ENCODE results near the gene CPLANE2. TPM values are rescaled to one million over a fixed set of nuclear protein-coding genes. Genes with fewer than 3 reads are reported as not detected.
"Not testable (repeated sequence)": the region's sequence is repeated elsewhere in the genome, so short reads cannot be mapped to it uniquely, and the experiment has no call there.

The CPLANE2 gene
- total RNA-seq, 1 donor from 2014 or later = 3.0 TPM

DNA sequence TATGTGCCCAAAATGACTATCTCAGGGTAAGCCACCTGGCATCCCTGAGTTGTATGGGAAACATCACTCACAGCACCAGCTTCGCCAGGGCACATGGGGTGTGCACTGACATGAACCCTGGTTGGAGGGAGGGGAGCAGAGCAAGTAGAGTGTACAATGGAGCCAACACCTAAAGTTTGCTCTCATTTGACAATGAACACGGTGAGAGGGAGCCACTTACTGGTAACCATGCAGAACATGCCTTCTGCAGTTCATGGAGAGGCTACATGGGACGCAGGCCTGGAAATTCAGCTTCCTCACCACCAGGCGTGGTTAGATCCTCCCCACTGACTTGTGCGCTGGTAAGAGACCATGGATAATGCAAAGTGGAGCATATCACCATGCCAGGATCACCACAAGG lies 10.0 kb upstream of the CPLANE2 start:
- Histone ChIP-seq H3K4me2 (no peak overlapping the region), H3K79me2 (ENCODE audit: low read depth) (no peaks in the 10 kb centered on the region), H3F3A (ENCODE audit: low read depth) (peaks cover 12% of the 10 kb centered on the region), H3K36me3 (no peaks in the 10 kb centered on the region), H3K4me3 (no peak overlapping the region), H4K20me1 (ENCODE audit: low read depth) (no peaks in the 10 kb centered on the region), H3K27me3 (no peaks in the 10 kb centered on the region), H3K9ac (no peak overlapping the region), H3K27ac (no peak overlapping the region), H3K9me3 (ENCODE audit: low read depth) (no peaks in the 10 kb centered on the region), H3K4me1 (peaks cover 7% of the 10 kb centered on the region), H2AFZ (replicated peaks) (no peak overlapping the region)
- no peak for DNase-seq (ENCODE audit: low spot score)
- Mint-ChIP-seq H3K9me3 (no peaks in the 10 kb centered on the region), H3K36me3 (peaks cover 11% of the 10 kb centered on the region), H3K4me1 (peaks cover 9% of the 10 kb centered on the region), H3K4me3 (no peak overlapping the region), H3K27ac (no peak overlapping the region), H3K27me3 (ENCODE audit: insufficient read depth, low read depth) (peaks cover 4% of the 10 kb centered on the region)
- TF ChIP-seq EZH2 (IDR thresholded peaks at IDR 0.05) (no peak), EZH2phosphoT487 (IDR thresholded peaks at IDR 0.05) (no peak)
- TF ChIP-seq, protein P1, sequence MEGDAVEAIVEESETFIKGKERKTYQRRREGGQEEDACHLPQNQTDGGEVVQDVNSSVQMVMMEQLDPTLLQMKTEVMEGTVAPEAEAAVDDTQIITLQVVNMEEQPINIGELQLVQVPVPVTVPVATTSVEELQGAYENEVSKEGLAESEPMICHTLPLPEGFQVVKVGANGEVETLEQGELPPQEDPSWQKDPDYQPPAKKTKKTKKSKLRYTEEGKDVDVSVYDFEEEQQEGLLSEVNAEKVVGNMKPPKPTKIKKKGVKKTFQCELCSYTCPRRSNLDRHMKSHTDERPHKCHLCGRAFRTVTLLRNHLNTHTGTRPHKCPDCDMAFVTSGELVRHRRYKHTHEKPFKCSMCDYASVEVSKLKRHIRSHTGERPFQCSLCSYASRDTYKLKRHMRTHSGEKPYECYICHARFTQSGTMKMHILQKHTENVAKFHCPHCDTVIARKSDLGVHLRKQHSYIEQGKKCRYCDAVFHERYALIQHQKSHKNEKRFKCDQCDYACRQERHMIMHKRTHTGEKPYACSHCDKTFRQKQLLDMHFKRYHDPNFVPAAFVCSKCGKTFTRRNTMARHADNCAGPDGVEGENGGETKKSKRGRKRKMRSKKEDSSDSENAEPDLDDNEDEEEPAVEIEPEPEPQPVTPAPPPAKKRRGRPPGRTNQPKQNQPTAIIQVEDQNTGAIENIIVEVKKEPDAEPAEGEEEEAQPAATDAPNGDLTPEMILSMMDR (IDR thresholded peaks at IDR 0.05) = no peak

DNA sequence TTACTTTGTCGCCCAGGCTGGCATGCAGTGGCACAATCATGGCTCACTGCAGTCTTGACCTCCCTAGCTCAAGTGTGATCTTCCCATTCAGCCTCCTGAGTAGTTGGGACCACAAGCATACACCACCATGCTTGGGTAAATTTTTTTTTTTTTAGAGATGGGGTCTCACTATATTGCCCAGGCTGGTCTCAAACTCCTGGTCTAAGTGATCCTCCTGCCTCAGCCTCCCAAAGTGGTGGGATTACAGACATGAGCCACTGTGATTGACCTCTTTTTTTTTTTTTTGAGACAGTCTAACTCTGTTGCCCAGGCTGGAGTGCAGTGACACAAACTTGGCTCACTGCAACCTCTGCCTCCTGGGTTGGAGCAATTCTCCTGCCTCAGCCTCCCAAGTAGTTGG lies 9.3 kb upstream of the CPLANE2 start:
- H3K27me3 ChIP-seq; H3K4me2 ChIP-seq; H3K79me2 ChIP-seq (ENCODE audit: low read depth); H3K9me3 ChIP-seq (ENCODE audit: low read depth); H3K9ac ChIP-seq; H2AFZ ChIP-seq (replicated peaks); H3K27ac ChIP-seq; DNase-seq (ENCODE audit: low spot score); H3K4me1 ChIP-seq; H3K36me3 ChIP-seq; H4K20me1 ChIP-seq (ENCODE audit: low read depth); H3K27ac Mint-ChIP-seq; H3K27me3 Mint-ChIP-seq (ENCODE audit: insufficient read depth, low read depth); H3K4me3 Mint-ChIP-seq; H3K9me3 Mint-ChIP-seq; H3K4me3 ChIP-seq; H3K36me3 Mint-ChIP-seq: not testable (repeated sequence)
- H3F3A ChIP-seq (ENCODE audit: low read depth) = peaks cover 12% of the 10 kb centered on the region
- H3K4me1 Mint-ChIP-seq = peaks cover 12% of the 10 kb centered on the region

DNA sequence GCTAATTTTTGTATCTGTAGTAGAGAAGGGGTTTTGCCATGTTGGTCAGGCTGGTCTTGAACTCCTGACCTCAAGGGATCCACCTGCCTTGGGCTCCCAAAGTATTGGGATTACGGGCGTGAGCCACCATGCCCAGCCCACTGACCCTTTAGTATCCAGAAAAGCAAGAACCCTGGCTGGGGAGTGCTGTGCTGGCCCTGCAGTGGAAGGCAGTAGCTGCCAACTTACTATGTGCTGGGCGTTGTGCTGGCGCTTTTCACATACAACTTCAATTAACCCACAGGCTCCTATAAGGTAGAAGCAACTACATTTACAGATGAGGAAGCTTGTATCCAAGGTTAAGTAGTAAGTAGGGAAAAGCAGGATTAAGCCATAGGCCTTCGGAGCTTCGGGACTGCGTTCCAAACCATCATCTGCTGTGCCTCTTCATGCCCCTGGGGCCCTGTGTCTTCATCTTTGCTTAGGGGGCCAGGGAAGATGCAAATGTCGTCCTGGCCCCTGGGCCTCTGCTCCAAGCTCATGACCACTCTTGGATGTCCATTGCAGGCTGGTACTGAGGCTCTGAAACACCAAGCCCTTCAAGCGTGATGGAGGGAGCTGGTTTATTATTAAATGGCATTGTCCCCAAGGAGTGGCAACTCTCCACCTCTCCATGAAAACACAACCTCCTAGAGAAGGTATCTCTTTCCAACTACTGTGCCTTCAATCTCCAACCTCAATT lies 8.7 kb upstream of the CPLANE2 start:
- Mint-ChIP-seq H3K36me3 (peaks cover 7% of the 10 kb centered on the region), H3K27me3 (ENCODE audit: insufficient read depth, low read depth) (peaks cover 4% of the 10 kb centered on the region), H3K27ac (no peak overlapping the region), H3K4me3 (no peak overlapping the region), H3K4me1 (peaks cover 16% of the 10 kb centered on the region), H3K9me3 (no peaks in the 10 kb centered on the region)
- H3K4me3 ChIP-seq = no peak overlapping the region
- H3K4me2 ChIP-seq = no peak overlapping the region
- TF ChIP-seq EZH2 (IDR thresholded peaks at IDR 0.05) = no peak
- TF ChIP-seq EZH2phosphoT487 (IDR thresholded peaks at IDR 0.05) = no peak
- TF ChIP-seq, protein P1 (IDR thresholded peaks at IDR 0.05) = no peak
- H2AFZ ChIP-seq (replicated peaks) = no peak overlapping the region
- H3K36me3 ChIP-seq = no peaks in the 10 kb centered on the region
- H3K9me3 ChIP-seq (ENCODE audit: low read depth) = no peaks in the 10 kb centered on the region
- DNase-seq (ENCODE audit: low spot score) = no peak
- no peak overlapping the region for H3K27ac ChIP-seq
- no peaks in the 10 kb centered on the region for H4K20me1 ChIP-seq (ENCODE audit: low read depth)
- H3F3A ChIP-seq (ENCODE audit: low read depth) = peaks cover 12% of the 10 kb centered on the region
- H3K79me2 ChIP-seq (ENCODE audit: low read depth) = no peaks in the 10 kb centered on the region
- peaks cover 11% of the 10 kb centered on the region for H3K4me1 ChIP-seq
- H3K27me3 ChIP-seq = no peaks in the 10 kb centered on the region
- no peak overlapping the region for H3K9ac ChIP-seq

DNA sequence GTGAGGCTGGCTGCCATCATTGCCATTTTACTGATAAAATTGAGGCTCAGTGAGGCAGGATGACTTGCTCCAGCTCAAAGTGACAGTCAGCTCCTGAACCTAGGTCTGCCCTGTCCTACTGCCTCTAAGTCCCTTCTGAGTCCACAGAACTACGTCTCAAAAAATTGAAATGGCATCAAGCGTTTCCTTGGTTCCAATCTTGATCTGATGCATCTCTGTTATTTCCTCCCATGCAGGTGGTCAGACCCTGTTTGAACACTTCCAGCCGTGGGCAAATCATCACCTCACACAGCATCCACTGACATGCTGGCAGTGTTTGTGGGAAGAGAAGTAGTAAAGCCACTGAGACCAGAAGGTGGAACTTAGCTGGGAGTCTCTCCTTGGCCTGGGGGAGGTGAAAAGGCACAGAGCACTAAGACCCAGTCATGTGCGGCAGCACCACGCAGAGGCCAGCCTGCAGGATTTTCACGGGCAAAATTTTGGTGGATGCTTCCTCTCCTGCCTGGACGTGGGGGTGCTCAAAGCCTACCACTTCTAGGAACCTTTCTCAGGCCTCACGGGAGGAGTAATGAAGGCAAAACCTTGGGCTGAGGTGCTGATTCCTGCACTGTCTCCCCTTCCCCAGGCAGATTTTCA lies 7.8 kb upstream of the CPLANE2 start:
- Histone ChIP-seq H4K20me1 (ENCODE audit: low read depth) (no peaks in the 10 kb centered on the region), H3K79me2 (ENCODE audit: low read depth) (no peaks in the 10 kb centered on the region), H3F3A (ENCODE audit: low read depth) (peaks cover 12% of the 10 kb centered on the region), H3K4me3 (no peak overlapping the region), H2AFZ (replicated peaks) (no peak overlapping the region), H3K27ac (peak overlapping the region; percentile 7), H3K27me3 (no peaks in the 10 kb centered on the region), H3K9me3 (ENCODE audit: low read depth) (no peaks in the 10 kb centered on the region), H3K4me2 (no peak overlapping the region), H3K4me1 (peaks cover 11% of the 10 kb centered on the region), H3K9ac (no peak overlapping the region), H3K36me3 (no peaks in the 10 kb centered on the region)
- Mint-ChIP-seq H3K36me3 (peaks cover 5% of the 10 kb centered on the region), H3K9me3 (no peaks in the 10 kb centered on the region), H3K27ac (no peak overlapping the region), H3K27me3 (ENCODE audit: insufficient read depth, low read depth) (peaks cover 4% of the 10 kb centered on the region), H3K4me3 (peak overlapping the region; percentile 24), H3K4me1 (peaks cover 16% of the 10 kb centered on the region)
- TF ChIP-seq, protein P1 (IDR thresholded peaks at IDR 0.05) = no peak
- TF ChIP-seq EZH2phosphoT487 (IDR thresholded peaks at IDR 0.05) (no peak), EZH2 (IDR thresholded peaks at IDR 0.05) (no peak)
- no peak for DNase-seq (ENCODE audit: low spot score)

All from neural progenitor cell (in vitro differentiated cells).